Measurements from ENCODE around the gene DERL3.

The DERL3 gene

GRCh38 chr22:23817146-23817545 lies 21.7 kb downstream of the DERL3 start:
- Histone ChIP-seq H3K4me3 (ENCODE audit: low read depth, low read length) (no peak overlapping the region), H3K36me3 (ENCODE audit: control insufficient read depth, insufficient read depth, low read length) (peaks cover 85% of the 10 kb centered on the region), H3K9me3 (ENCODE audit: control insufficient read depth, insufficient read depth, low read depth, low read length) (no peaks in the 10 kb centered on the region), H3K9ac (ENCODE audit: low read length) (no peak overlapping the region), H3K4me1 (ENCODE audit: control insufficient read depth, insufficient read depth, low read length) (no peaks in the 10 kb centered on the region), H3K27me3 (ENCODE audit: control insufficient read depth, insufficient read depth, low read length) (no peaks in the 10 kb centered on the region), H3K27ac (ENCODE audit: low read depth, low read length) (no peak overlapping the region)

GRCh38 chr22:23816156-23816976 lies 22.4 kb downstream of the DERL3 start:
- Histone ChIP-seq H3K4me3 (ENCODE audit: low read depth, low read length) (no peak overlapping the region), H3K4me1 (ENCODE audit: control insufficient read depth, insufficient read depth, low read length) (no peaks in the 10 kb centered on the region), H3K9ac (ENCODE audit: low read length) (no peak overlapping the region), H3K27me3 (ENCODE audit: control insufficient read depth, insufficient read depth, low read length) (no peaks in the 10 kb centered on the region), H3K36me3 (ENCODE audit: control insufficient read depth, insufficient read depth, low read length) (peaks cover 84% of the 10 kb centered on the region), H3K27ac (ENCODE audit: low read depth, low read length) (no peak overlapping the region), H3K9me3 (ENCODE audit: control insufficient read depth, insufficient read depth, low read depth, low read length) (no peaks in the 10 kb centered on the region)

- H3K27me3 ChIP-seq (ENCODE audit: control insufficient read depth, insufficient read depth, low read length) = no peaks in the 10 kb centered on the region
- no peak overlapping the region for H3K4me3 ChIP-seq (ENCODE audit: low read depth, low read length)
- H3K36me3 ChIP-seq (ENCODE audit: control insufficient read depth, insufficient read depth, low read length) = peaks cover 83% of the 10 kb centered on the region
- H3K27ac ChIP-seq (ENCODE audit: low read depth, low read length) = no peak overlapping the region
- no peaks in the 10 kb centered on the region for H3K9me3 ChIP-seq (ENCODE audit: control insufficient read depth, insufficient read depth, low read depth, low read length)
- H3K9ac ChIP-seq (ENCODE audit: low read length) = no peak overlapping the region
- H3K4me1 ChIP-seq (ENCODE audit: control insufficient read depth, insufficient read depth, low read length) = no peaks in the 10 kb centered on the region
These were observed 23.2 kb downstream of the DERL3 start for GRCh38 chr22:23815541-23816155.

GRCh38 chr22:23812378-23812777 lies 26.4 kb downstream of the DERL3 start:
- no peaks in the 10 kb centered on the region for H3K4me1 ChIP-seq (ENCODE audit: control insufficient read depth, insufficient read depth, low read length)
- no peaks in the 10 kb centered on the region for H3K9me3 ChIP-seq (ENCODE audit: control insufficient read depth, insufficient read depth, low read depth, low read length)
- H3K36me3 ChIP-seq (ENCODE audit: control insufficient read depth, insufficient read depth, low read length) = peaks cover 56% of the 10 kb centered on the region
- no peak overlapping the region for H3K9ac ChIP-seq (ENCODE audit: low read length)
- H3K27ac ChIP-seq (ENCODE audit: low read depth, low read length) = no peak overlapping the region
- H3K4me3 ChIP-seq (ENCODE audit: low read depth, low read length) = no peak overlapping the region
- no peaks in the 10 kb centered on the region for H3K27me3 ChIP-seq (ENCODE audit: control insufficient read depth, insufficient read depth, low read length)

GRCh38 chr22:23806837-23807236 lies 32.0 kb downstream of the DERL3 start:
- no peak overlapping the region for H3K4me3 ChIP-seq (ENCODE audit: low read depth, low read length)
- peaks cover 64% of the 10 kb centered on the region for H3K36me3 ChIP-seq (ENCODE audit: control insufficient read depth, insufficient read depth, low read length)
- H3K9me3 ChIP-seq (ENCODE audit: control insufficient read depth, insufficient read depth, low read depth, low read length) = no peaks in the 10 kb centered on the region
- no peak overlapping the region for H3K9ac ChIP-seq (ENCODE audit: low read length)
- H3K27me3 ChIP-seq (ENCODE audit: control insufficient read depth, insufficient read depth, low read length) = no peaks in the 10 kb centered on the region
- H3K4me1 ChIP-seq (ENCODE audit: control insufficient read depth, insufficient read depth, low read length) = no peaks in the 10 kb centered on the region
- H3K27ac ChIP-seq (ENCODE audit: low read depth, low read length) = no peak overlapping the region

GRCh38 chr22:23804781-23805291 lies 34.0 kb downstream of the DERL3 start:
- H3K27me3 ChIP-seq (ENCODE audit: control insufficient read depth, insufficient read depth, low read length) = no peaks in the 10 kb centered on the region
- peaks cover 73% of the 10 kb centered on the region for H3K36me3 ChIP-seq (ENCODE audit: control insufficient read depth, insufficient read depth, low read length)
- no peak overlapping the region for H3K9ac ChIP-seq (ENCODE audit: low read length)
- H3K4me1 ChIP-seq (ENCODE audit: control insufficient read depth, insufficient read depth, low read length) = no peaks in the 10 kb centered on the region
- H3K4me3 ChIP-seq (ENCODE audit: low read depth, low read length) = no peak overlapping the region
- H3K27ac ChIP-seq (ENCODE audit: low read depth, low read length) = no peak overlapping the region
- H3K9me3 ChIP-seq (ENCODE audit: control insufficient read depth, insufficient read depth, low read depth, low read length) = no peaks in the 10 kb centered on the region

- H3K4me3 ChIP-seq (ENCODE audit: low read depth, low read length) = no peak overlapping the region
- no peaks in the 10 kb centered on the region for H3K9me3 ChIP-seq (ENCODE audit: control insufficient read depth, insufficient read depth, low read depth, low read length)
- H3K9ac ChIP-seq (ENCODE audit: low read length) = no peak overlapping the region
- no peaks in the 10 kb centered on the region for H3K4me1 ChIP-seq (ENCODE audit: control insufficient read depth, insufficient read depth, low read length)
- H3K36me3 ChIP-seq (ENCODE audit: control insufficient read depth, insufficient read depth, low read length) = peaks cover 79% of the 10 kb centered on the region
- no peak overlapping the region for H3K27ac ChIP-seq (ENCODE audit: low read depth, low read length)
- no peaks in the 10 kb centered on the region for H3K27me3 ChIP-seq (ENCODE audit: control insufficient read depth, insufficient read depth, low read length)
These were observed 35.6 kb downstream of the DERL3 start for GRCh38 chr22:23803001-23803819.

- Histone ChIP-seq H3K27me3 (ENCODE audit: control insufficient read depth, insufficient read depth, low read length) (no peaks in the 10 kb centered on the region), H3K4me3 (ENCODE audit: low read depth, low read length) (no peak overlapping the region), H3K27ac (ENCODE audit: low read depth, low read length) (no peak overlapping the region), H3K4me1 (ENCODE audit: control insufficient read depth, insufficient read depth, low read length) (no peaks in the 10 kb centered on the region), H3K9me3 (ENCODE audit: control insufficient read depth, insufficient read depth, low read depth, low read length) (no peaks in the 10 kb centered on the region), H3K9ac (ENCODE audit: low read length) (no peak overlapping the region), H3K36me3 (ENCODE audit: control insufficient read depth, insufficient read depth, low read length) (peaks cover 83% of the 10 kb centered on the region)
These were observed 36.9 kb downstream of the DERL3 start for GRCh38 chr22:23801886-23802377.

GRCh38 chr22:23801238-23801821 lies 37.5 kb downstream of the DERL3 start:
- H3K27me3 ChIP-seq (ENCODE audit: control insufficient read depth, insufficient read depth, low read length) = no peaks in the 10 kb centered on the region
- H3K4me3 ChIP-seq (ENCODE audit: low read depth, low read length) = no peak overlapping the region
- H3K4me1 ChIP-seq (ENCODE audit: control insufficient read depth, insufficient read depth, low read length) = no peaks in the 10 kb centered on the region
- H3K36me3 ChIP-seq (ENCODE audit: control insufficient read depth, insufficient read depth, low read length) = peaks cover 82% of the 10 kb centered on the region
- H3K9ac ChIP-seq (ENCODE audit: low read length) = no peak overlapping the region
- H3K9me3 ChIP-seq (ENCODE audit: control insufficient read depth, insufficient read depth, low read depth, low read length) = no peaks in the 10 kb centered on the region
- H3K27ac ChIP-seq (ENCODE audit: low read depth, low read length) = no peak overlapping the region

- Histone ChIP-seq H3K4me1 (ENCODE audit: control insufficient read depth, insufficient read depth, low read length) (no peaks in the 10 kb centered on the region), H3K36me3 (ENCODE audit: control insufficient read depth, insufficient read depth, low read length) (peaks cover 82% of the 10 kb centered on the region), H3K4me3 (ENCODE audit: low read depth, low read length) (no peak overlapping the region), H3K27ac (ENCODE audit: low read depth, low read length) (no peak overlapping the region), H3K9me3 (ENCODE audit: control insufficient read depth, insufficient read depth, low read depth, low read length) (no peaks in the 10 kb centered on the region), H3K27me3 (ENCODE audit: control insufficient read depth, insufficient read depth, low read length) (no peaks in the 10 kb centered on the region), H3K9ac (ENCODE audit: low read length) (no peak overlapping the region)
These were observed 38.2 kb downstream of the DERL3 start for GRCh38 chr22:23800297-23801237.
